Esophagus squamous epithelium (tissue), 5 donors: ENCODE data around the gene MRGPRD. TPM values are rescaled to one million over a fixed set of nuclear protein-coding genes. Genes with fewer than 3 reads are reported as not detected.

Experiments used
- DNase-seq: peaks from one replicate; lab custom pipeline; 2025; lab: John Stamatoyannopoulos, UW
- H3K27ac ChIP-seq, 4 donors: fragments of 200-600 bp; sonication (generic); one replicate each; pipeline ENCODE4 v1.5.1; 2016 to 2019; ENCODE audit warnings: mild to moderate bottlenecking in 1 of 4
- H3K27me3 ChIP-seq, 4 donors: fragments of 200-600 bp; sonication (generic); 1 replicate in 3 of 4; 2 replicates in 1 of 4; pipeline versions ENCODE4 v1.5.1 to v1.6.0; 2017 to 2021; ENCODE audit warnings: antibody characterized with exemption in 1 of 4
- H3K36me3 ChIP-seq, 3 donors: fragments of 200-600 bp; sonication (generic); one replicate each; pipeline ENCODE4 v1.5.1; 2016 to 2019
- H3K4me1 ChIP-seq, 3 donors: fragments of 200-600 bp; sonication (generic); one replicate each; pipeline ENCODE4 v1.5.1; 2017 to 2019
- H3K4me3 ChIP-seq, 4 donors: fragments of 200-600 bp; sonication (generic); 1 replicate in 3 of 4; 2 replicates in 1 of 4; pipeline ENCODE4 v1.5.1; 2016 to 2019; ENCODE audit warnings: mild to moderate bottlenecking in 2 of 4, moderate library complexity in 1 of 4
- H3K9me3 ChIP-seq, 3 donors: fragments of 200-600 bp; sonication (generic); one replicate each; pipeline ENCODE4 v1.5.1; 2016 to 2019
- CTCF ChIP-seq, 6 experiments: fragments of 450-650 bp in 4 of 6; fragments of 200-600 bp in 2 of 6; sonication (generic) in 2 of 6; IDR thresholded peaks; one replicate each; pipeline ENCODE4 v1.5.1; 2016 to 2019; ENCODE audit warnings: antibody characterized with exemption in 6 of 6, mild to moderate bottlenecking in 4 of 6, moderate library complexity in 4 of 6
- POLR2A ChIP-seq, 4 donors: fragments of 450-650 bp; IDR thresholded peaks; one replicate each; pipeline ENCODE4 v1.6.1; 2017; ENCODE audit warnings: antibody characterized with exemption in 4 of 4, mild to moderate bottlenecking in 4 of 4, moderate library complexity in 3 of 4
- WGBS, 2 donors: methylation state at CpG; one replicate each; pipeline ENCODE4 v1.1.5; 2018; 5-methylcytosine and 5-hydroxymethylcytosine counted together
- intact Hi-C: fragments of 100-400 bp; cut with DNase I; formaldehyde crosslinking; loops from one replicate; pipeline ENCODE4 v1.15.0; 2022
- total RNA-seq, 4 donors: library from RNA; depleted of rRNA; stranded (reverse); fragments of >200 nt; gene quantifications; one replicate each; pipeline ENCODE4 v1.1.0, GENCODE V29; 2016
- donor health status: DM: yes; HTN: yes; CAD: no.

Gene MRGPRD
- total RNA-seq, 4 donors from 2014 or later = not detected

GRCh38 chr11:69018924-69019323, 38.1 kb upstream of the MRGPRD start:
- H3K36me3 ChIP-seq = no peaks in the 10 kb centered on the region
- H3K4me3 ChIP-seq = no peak overlapping the region
- H3K9me3 ChIP-seq = no peaks in the 10 kb centered on the region
- peaks cover 3 to 16% (median 10%) of the 10 kb centered on the region in 3 donors for H3K4me1 ChIP-seq
- DNase-seq = no peak
- TF ChIP-seq CTCF (IDR thresholded peaks at IDR 0.05) = no peak
- no peak for TF ChIP-seq POLR2A (IDR thresholded peaks at IDR 0.05)
- 63 to 65% methylated on average over 2 to 5 of the region's 13 CpGs for WGBS, 2 donors
- intact Hi-C loops = no loop called here
- peak overlapping the region in 3 of 4 donors; percentile 48 to 77 (median 55) for H3K27ac ChIP-seq
- H3K27me3 ChIP-seq = peaks cover 0 to 20% (median 0%) of the 10 kb centered on the region in 4 donors

- TF ChIP-seq CTCF (IDR thresholded peaks at IDR 0.05) = no peak
- no peak for TF ChIP-seq POLR2A (IDR thresholded peaks at IDR 0.05)
- Histone ChIP-seq H3K36me3 (no peaks in the 10 kb centered on the region), H3K9me3 (no peaks in the 10 kb centered on the region), H3K27me3 (peaks cover 0 to 29% (median 3%) of the 10 kb centered on the region in 4 donors), H3K27ac (peak overlapping the region in 3 of 4 donors; percentile 48 to 77 (median 55)), H3K4me3 (no peak overlapping the region), H3K4me1 (peaks cover 3 to 26% (median 17%) of the 10 kb centered on the region in 3 donors)
- no peak for DNase-seq
- intact Hi-C loops = no loop called here
- WGBS, 2 donors = 77 to 78% methylated on average over 9 of the region's 10 CpGs
These were observed 37.2 kb upstream of the MRGPRD start for GRCh38 chr11:69017951-69018350.

GRCh38 chr11:69014898-69015549, 34.2 kb upstream of the MRGPRD start:
- no peak for TF ChIP-seq CTCF (IDR thresholded peaks at IDR 0.05)
- TF ChIP-seq POLR2A (IDR thresholded peaks at IDR 0.05) = no peak
- DNase-seq = no peak
- peaks cover 17 to 50% (median 28%) of the 10 kb centered on the region in 3 donors for H3K4me1 ChIP-seq
- 68% methylated on average over 6 of the region's 9 CpGs; no CpG with 5 or more reads in 1 of the 2 donors for WGBS, 2 donors
- peak overlapping the region; percentile 75 to 93 (median 91) for H3K27ac ChIP-seq
- peaks cover 0 to 56% (median 3%) of the 10 kb centered on the region in 4 donors for H3K27me3 ChIP-seq
- H3K9me3 ChIP-seq = no peaks in the 10 kb centered on the region
- H3K36me3 ChIP-seq = no peaks in the 10 kb centered on the region
- intact Hi-C loops = no loop called here
- H3K4me3 ChIP-seq = peak overlapping the region in 1 of 4 donors; percentile 12

- intact Hi-C loops = no loop called here
- Histone ChIP-seq H3K27me3 (peaks cover 0 to 63% (median 3%) of the 10 kb centered on the region in 4 donors), H3K4me1 (peaks cover 19 to 58% (median 35%) of the 10 kb centered on the region in 3 donors), H3K36me3 (no peaks in the 10 kb centered on the region), H3K4me3 (peak overlapping the region in 3 of 4 donors; percentile 52 to 67 (median 55)), H3K9me3 (no peaks in the 10 kb centered on the region), H3K27ac (peak overlapping the region; percentile 75 to 93 (median 91))
- 48% methylated on average over 2 of the region's 28 CpGs; no CpG with 5 or more reads in 1 of the 2 donors for WGBS, 2 donors
- TF ChIP-seq POLR2A (IDR thresholded peaks at IDR 0.05) (peak in 1 of 4 donors; percentile 25), CTCF (IDR thresholded peaks at IDR 0.05) (no peak)
- no peak for DNase-seq
These were observed 33.5 kb upstream of the MRGPRD start for GRCh38 chr11:69014084-69014851.
